Nephron progenitor cell (in vitro differentiated cells): ENCODE results near the gene BLCAP.

Experiments
- DNase-seq: peaks from one replicate; pipeline ENCODE4 v3.0.0; 2021
- H3K27ac Mint-ChIP-seq: 2 replicates; pipeline ENCODE4 v1.8.0; 2021; ENCODE audit warnings: mild to moderate bottlenecking, moderate library complexity, mixed read lengths
- H3K27me3 Mint-ChIP-seq: 2 replicates; pipeline ENCODE4 v1.8.0; 2021; ENCODE audit warnings: mild to moderate bottlenecking, low read depth, mixed read lengths; ENCODE audit not compliant: poor library complexity
- H3K36me3 Mint-ChIP-seq: 2 replicates; pipeline ENCODE4 v1.8.0; 2021; ENCODE audit warnings: low read depth, mixed read lengths
- H3K4me1 Mint-ChIP-seq: 2 replicates; pipeline ENCODE4 v1.8.0; 2021; ENCODE audit warnings: mixed read lengths
- H3K4me3 Mint-ChIP-seq: 2 replicates; pipeline ENCODE4 v1.8.0; 2021; ENCODE audit warnings: mild to moderate bottlenecking, moderate library complexity, mixed read lengths
- H3K9me3 Mint-ChIP-seq: 2 replicates; pipeline ENCODE4 v1.8.0; 2021; ENCODE audit warnings: mild to moderate bottlenecking, moderate library complexity, mixed read lengths
- CTCF ChIP-seq: fragments of 200-600 bp; sonication (generic); IDR thresholded peaks from 2 replicates; pipeline ENCODE4 v1.5.0; 2021; ENCODE audit warnings: antibody characterized with exemption

Gene BLCAP

GRCh38 chr20:37520419-37520955 lies 7.2 kb downstream of the BLCAP start:
- peaks cover 7% of the 10 kb centered on the region for H3K27me3 Mint-ChIP-seq
- H3K9me3 Mint-ChIP-seq, result peaks cover 15% of the 10 kb centered on the region
- no peak for DNase-seq
- TF ChIP-seq CTCF, result no peak
- peak overlapping the region; percentile 88 for H3K4me3 Mint-ChIP-seq
- H3K36me3 Mint-ChIP-seq, result peaks cover 32% of the 10 kb centered on the region
- peaks cover 87% of the 10 kb centered on the region for H3K4me1 Mint-ChIP-seq
- H3K27ac Mint-ChIP-seq, result peak overlapping the region; percentile 67

- H3K27ac Mint-ChIP-seq, result peak overlapping the region; percentile 67
- peak overlapping the region; percentile 88 for H3K4me3 Mint-ChIP-seq
- TF ChIP-seq CTCF, result no peak
- DNase-seq, result peak; percentile 33
- H3K9me3 Mint-ChIP-seq, result peaks cover 15% of the 10 kb centered on the region
- H3K27me3 Mint-ChIP-seq, result peaks cover 7% of the 10 kb centered on the region
- peaks cover 37% of the 10 kb centered on the region for H3K36me3 Mint-ChIP-seq
- H3K4me1 Mint-ChIP-seq, result peaks cover 87% of the 10 kb centered on the region
Measured at GRCh38 chr20:37519508-37520418, 7.9 kb downstream of the BLCAP start.

GRCh38 chr20:37518606-37519507 lies 8.8 kb downstream of the BLCAP start:
- Mint-ChIP-seq H3K27me3 (peaks cover 7% of the 10 kb centered on the region), H3K4me3 (peak overlapping the region; percentile 88), H3K9me3 (peaks cover 15% of the 10 kb centered on the region), H3K4me1 (peaks cover 87% of the 10 kb centered on the region), H3K36me3 (peaks cover 44% of the 10 kb centered on the region), H3K27ac (peak overlapping the region; percentile 90)
- no peak for TF ChIP-seq CTCF
- DNase-seq, result peak; percentile 40

- Mint-ChIP-seq H3K9me3 (peaks cover 11% of the 10 kb centered on the region), H3K36me3 (peaks cover 39% of the 10 kb centered on the region), H3K27me3 (peaks cover 7% of the 10 kb centered on the region), H3K27ac (peak overlapping the region; percentile 90), H3K4me1 (peaks cover 82% of the 10 kb centered on the region), H3K4me3 (peak overlapping the region; percentile 48)
- TF ChIP-seq CTCF, result no peak
- DNase-seq, result no peak
Measured at GRCh38 chr20:37518059-37518458, 9.6 kb downstream of the BLCAP start.

- Mint-ChIP-seq H3K27ac (peak overlapping the region; percentile 90), H3K4me1 (peaks cover 81% of the 10 kb centered on the region), H3K27me3 (peaks cover 7% of the 10 kb centered on the region), H3K4me3 (peak overlapping the region; percentile 48), H3K36me3 (peaks cover 41% of the 10 kb centered on the region), H3K9me3 (peaks cover 11% of the 10 kb centered on the region)
- no peak for DNase-seq
- no peak for TF ChIP-seq CTCF
Measured at GRCh38 chr20:37516811-37517750, 10.6 kb downstream of the BLCAP start.
